HEK293 (cell line): Measurements from ENCODE around the gene LSM11.

Experiments
- CTCF ChIA-PET: fragments of 350-600 bp; formaldehyde crosslinking; extraction: SDS; loops from one replicate; lab custom pipeline; 2021; ENCODE audit warnings: antibody characterized with exemption; lab: Yijun Ruan, JAX
- POLR2A ChIA-PET: fragments of 300-600 bp; formaldehyde crosslinking; extraction: SDS; loops from one replicate; lab custom pipeline; 2020; ENCODE audit warnings: antibody characterized with exemption, inconsistent platforms; lab: Yijun Ruan, JAX
- H3K27ac ChIP-seq: fragments of 200-500 bp; sonication (Bioruptor generic); 2 replicates; pipeline ENCODE4 v1.5.1; 2014; ENCODE audit warnings: low read depth, low read length, control low read depth, inconsistent platforms; ENCODE audit errors: extremely low read depth
- H3K36me3 ChIP-seq, 2 experiments: fragments of 200-500 bp in 1 of 2; sonication (Bioruptor generic) in 1 of 2; 1 replicate in 1 of 2; 2 replicates in 1 of 2; pipeline ENCODE4 v1.5.1; 2014 to 2017; ENCODE audit warnings: inconsistent platforms in 2 of 2, low read length in 2 of 2; ENCODE audit not compliant: control insufficient read depth in 2 of 2, insufficient read depth in 1 of 2
- H3K4me1 ChIP-seq: fragments of 200-500 bp; sonication (Bioruptor generic); 2 replicates; pipeline ENCODE4 v1.5.1; 2014; ENCODE audit warnings: mild to moderate bottlenecking, low read length, inconsistent platforms; ENCODE audit not compliant: control insufficient read depth, insufficient read depth
- H3K4me3 ChIP-seq: 2 replicates; pipeline ENCODE4 v1.5.1; 2011; ENCODE audit warnings: low read depth, mild to moderate bottlenecking, control low read depth, low read length, moderate library complexity
- H3K9me3 ChIP-seq: fragments of 200-500 bp; sonication (Bioruptor generic); 2 replicates; pipeline ENCODE4 v1.5.1; 2014; ENCODE audit warnings: low read depth, low read length, inconsistent platforms; ENCODE audit not compliant: control insufficient read depth, insufficient read depth
- FEZF1 ChIP-seq: fragments of 450-650 bp; formaldehyde crosslinking; IDR thresholded peaks from 2 replicates; pipeline ENCODE4 v1.5.1; 2016; ENCODE audit warnings: missing biosample characterization, missing genetic modification characterization
- GLIS1 ChIP-seq: fragments of 450-650 bp; formaldehyde crosslinking; IDR thresholded peaks from 2 replicates; pipeline ENCODE4 v1.5.1; 2016; ENCODE audit warnings: missing biosample characterization, missing genetic modification characterization
- MZF1 ChIP-seq: fragments of 450-650 bp; formaldehyde crosslinking; IDR thresholded peaks from 2 replicates; pipeline ENCODE4 v1.5.1; 2017; ENCODE audit warnings: missing biosample characterization, missing genetic modification characterization, borderline replicate concordance
- PRDM1 ChIP-seq: fragments of 450-650 bp; formaldehyde crosslinking; IDR thresholded peaks from 2 replicates; pipeline ENCODE4; 2016; ENCODE audit warnings: missing biosample characterization, missing genetic modification characterization
- SP7 ChIP-seq: fragments of 450-650 bp; formaldehyde crosslinking; IDR thresholded peaks from 2 replicates; pipeline ENCODE4 v1.5.1; 2016; ENCODE audit warnings: missing biosample characterization, missing genetic modification characterization
- ZBTB17 ChIP-seq: fragments of 450-650 bp; formaldehyde crosslinking; IDR thresholded peaks from 2 replicates; pipeline ENCODE4 v1.5.1; 2016; ENCODE audit warnings: missing biosample characterization, missing genetic modification characterization
- ZBTB48 ChIP-seq: fragments of 450-650 bp; formaldehyde crosslinking; IDR thresholded peaks from 2 replicates; pipeline ENCODE4 v1.5.1; 2016; ENCODE audit warnings: missing biosample characterization, missing genetic modification characterization
- ZFP69B ChIP-seq: fragments of 450-650 bp; formaldehyde crosslinking; IDR thresholded peaks from 2 replicates; pipeline ENCODE4 v1.5.1; 2016; ENCODE audit warnings: missing biosample characterization, missing genetic modification characterization
- ZNF132 ChIP-seq: fragments of 450-650 bp; formaldehyde crosslinking; IDR thresholded peaks from 2 replicates; pipeline ENCODE4 v1.5.1; 2017; ENCODE audit warnings: missing biosample characterization, missing genetic modification characterization, borderline replicate concordance
- ZNF146 ChIP-seq: fragments of 450-650 bp; formaldehyde crosslinking; IDR thresholded peaks from 2 replicates; pipeline ENCODE4 v1.5.1; 2016; ENCODE audit warnings: missing biosample characterization, missing genetic modification characterization
- ZNF274 ChIP-seq, 2 experiments: fragments of 200-500 bp in 1 of 2; fragments of 450-650 bp in 1 of 2; sonication (Bioruptor generic) in 1 of 2; formaldehyde crosslinking in 1 of 2; IDR thresholded peaks; 2 replicates each; pipeline versions ENCODE4 v1.5.1 to v1.6.1; 2014 to 2016; ENCODE audit warnings: borderline replicate concordance in 1 of 2, inconsistent platforms in 1 of 2, low read length in 1 of 2, missing biosample characterization in 1 of 2, missing genetic modification characterization in 1 of 2
- ZNF324 ChIP-seq: fragments of 450-650 bp; formaldehyde crosslinking; IDR thresholded peaks from 2 replicates; pipeline ENCODE4 v1.5.1; 2016; ENCODE audit warnings: missing biosample characterization, missing genetic modification characterization
- ZNF335 ChIP-seq: fragments of 450-650 bp; formaldehyde crosslinking; conservative IDR thresholded peaks from 2 replicates; pipeline ENCODE4 v1.5.1; 2016; ENCODE audit warnings: missing biosample characterization, missing genetic modification characterization
- ZNF555 ChIP-seq: fragments of 450-650 bp; formaldehyde crosslinking; conservative IDR thresholded peaks from 2 replicates; pipeline ENCODE4 v1.5.1; 2017; ENCODE audit warnings: missing biosample characterization, mild to moderate bottlenecking, missing genetic modification characterization, inconsistent platforms
- ZNF571 ChIP-seq: fragments of 450-650 bp; formaldehyde crosslinking; IDR thresholded peaks from 2 replicates; pipeline ENCODE4 v1.5.0; 2017; ENCODE audit warnings: missing biosample characterization, missing genetic modification characterization
- ZNF610 ChIP-seq: fragments of 450-650 bp; formaldehyde crosslinking; IDR thresholded peaks from 2 replicates; pipeline ENCODE4 v1.5.1; 2016; ENCODE audit warnings: missing biosample characterization, missing genetic modification characterization, borderline replicate concordance
- ZNF623 ChIP-seq: fragments of 450-650 bp; formaldehyde crosslinking; IDR thresholded peaks from 2 replicates; pipeline ENCODE4 v1.5.1; 2016; ENCODE audit warnings: missing biosample characterization, missing genetic modification characterization
- ZNF654 ChIP-seq: fragments of 450-650 bp; formaldehyde crosslinking; IDR thresholded peaks from 2 replicates; pipeline ENCODE4 v1.5.1; 2016; ENCODE audit warnings: low read depth, missing biosample characterization, missing genetic modification characterization
- ZNF660 ChIP-seq: fragments of 450-650 bp; IDR thresholded peaks from 2 replicates; pipeline ENCODE4 v1.5.1; 2018; ENCODE audit warnings: missing biosample characterization, mild to moderate bottlenecking, missing genetic modification characterization
- ZNF707 ChIP-seq: fragments of 450-650 bp; formaldehyde crosslinking; IDR thresholded peaks from 2 replicates; pipeline ENCODE4 v1.5.1; 2016; ENCODE audit warnings: missing biosample characterization, missing genetic modification characterization
- ZNF776 ChIP-seq: fragments of 450-650 bp; formaldehyde crosslinking; IDR thresholded peaks from 2 replicates; pipeline ENCODE4 v1.5.0; 2017; ENCODE audit warnings: missing biosample characterization, missing genetic modification characterization, borderline replicate concordance
- ZNF792 ChIP-seq: fragments of 450-650 bp; formaldehyde crosslinking; IDR thresholded peaks from 2 replicates; pipeline ENCODE4 v1.5.1; 2016; ENCODE audit warnings: missing biosample characterization, missing genetic modification characterization
- TF ChIP-seq, protein P1 (sequence below): fragments of 450-650 bp; formaldehyde crosslinking; IDR thresholded peaks from 2 replicates; pipeline ENCODE4 v1.5.1; 2016; ENCODE audit warnings: missing biosample characterization, missing genetic modification characterization
- TF ChIP-seq, protein P2 (sequence below): fragments of 450-650 bp; formaldehyde crosslinking; IDR thresholded peaks from 2 replicates; pipeline ENCODE4 v1.5.1; 2017; ENCODE audit warnings: missing biosample characterization, missing genetic modification characterization
- TF ChIP-seq, protein P3 (sequence below): fragments of 450-650 bp; formaldehyde crosslinking; IDR thresholded peaks from 2 replicates; pipeline ENCODE4 v1.5.1; 2016; ENCODE audit warnings: missing biosample characterization, missing genetic modification characterization, borderline replicate concordance
- TF ChIP-seq, protein P4 (sequence below): fragments of 450-650 bp; formaldehyde crosslinking; IDR thresholded peaks from 2 replicates; pipeline ENCODE4 v1.5.1; 2017; ENCODE audit warnings: missing biosample characterization, missing genetic modification characterization
- TF ChIP-seq, protein P5 (sequence below): fragments of 450-650 bp; formaldehyde crosslinking; IDR thresholded peaks from 2 replicates; pipeline ENCODE4 v1.5.1; 2016; ENCODE audit warnings: missing biosample characterization, missing genetic modification characterization

LSM11 gene

DNA sequence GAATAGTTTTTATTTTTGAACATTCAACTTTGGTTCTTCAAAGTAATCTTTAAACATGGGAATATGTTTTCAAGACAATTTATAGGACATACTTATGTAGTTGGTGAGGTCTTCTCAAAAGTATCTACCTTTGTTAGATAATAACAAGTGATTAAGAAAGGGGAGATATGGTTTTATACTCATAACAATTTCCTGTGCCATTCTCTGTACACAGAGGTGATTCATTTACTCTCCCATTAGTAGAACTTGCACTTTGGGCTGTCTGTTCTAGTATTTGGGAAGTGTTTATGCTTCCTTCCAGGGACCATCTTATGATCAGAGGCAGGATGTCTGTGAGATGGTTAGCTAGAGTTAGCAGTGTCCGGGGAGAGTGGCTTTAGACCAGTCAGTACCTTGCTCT lies 15.2 kb downstream of the LSM11 start (continued):
- TF ChIP-seq, protein P1, sequence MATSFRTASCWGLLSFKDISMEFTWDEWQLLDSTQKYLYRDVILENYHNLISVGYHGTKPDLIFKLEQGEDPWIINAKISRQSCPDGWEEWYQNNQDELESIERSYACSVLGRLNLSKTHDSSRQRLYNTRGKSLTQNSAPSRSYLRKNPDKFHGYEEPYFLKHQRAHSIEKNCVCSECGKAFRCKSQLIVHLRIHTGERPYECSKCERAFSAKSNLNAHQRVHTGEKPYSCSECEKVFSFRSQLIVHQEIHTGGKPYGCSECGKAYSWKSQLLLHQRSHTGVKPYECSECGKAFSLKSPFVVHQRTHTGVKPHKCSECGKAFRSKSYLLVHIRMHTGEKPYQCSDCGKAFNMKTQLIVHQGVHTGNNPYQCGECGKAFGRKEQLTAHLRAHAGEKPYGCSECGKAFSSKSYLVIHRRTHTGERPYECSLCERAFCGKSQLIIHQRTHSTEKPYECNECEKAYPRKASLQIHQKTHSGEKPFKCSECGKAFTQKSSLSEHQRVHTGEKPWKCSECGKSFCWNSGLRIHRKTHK (tag by site-specific recombination) = no peak
- TF ChIP-seq MZF1 (tag by site-specific recombination) (no peak), ZNF146 (tag by site-specific recombination) (no peak), ZNF610 (tag by site-specific recombination) (no peak), ZNF555 (tag by site-specific recombination) (no peak), ZNF707 (tag by site-specific recombination) (no peak), SP7 (tag by site-specific recombination) (no peak), ZNF274 (IDR thresholded peaks at IDR 0.05; ENCODE audit: low read length) (no peak), ZNF274 (tag by site-specific recombination; IDR thresholded peaks at IDR 0.05; ENCODE audit: borderline replicate concordance) (no peak)

DNA sequence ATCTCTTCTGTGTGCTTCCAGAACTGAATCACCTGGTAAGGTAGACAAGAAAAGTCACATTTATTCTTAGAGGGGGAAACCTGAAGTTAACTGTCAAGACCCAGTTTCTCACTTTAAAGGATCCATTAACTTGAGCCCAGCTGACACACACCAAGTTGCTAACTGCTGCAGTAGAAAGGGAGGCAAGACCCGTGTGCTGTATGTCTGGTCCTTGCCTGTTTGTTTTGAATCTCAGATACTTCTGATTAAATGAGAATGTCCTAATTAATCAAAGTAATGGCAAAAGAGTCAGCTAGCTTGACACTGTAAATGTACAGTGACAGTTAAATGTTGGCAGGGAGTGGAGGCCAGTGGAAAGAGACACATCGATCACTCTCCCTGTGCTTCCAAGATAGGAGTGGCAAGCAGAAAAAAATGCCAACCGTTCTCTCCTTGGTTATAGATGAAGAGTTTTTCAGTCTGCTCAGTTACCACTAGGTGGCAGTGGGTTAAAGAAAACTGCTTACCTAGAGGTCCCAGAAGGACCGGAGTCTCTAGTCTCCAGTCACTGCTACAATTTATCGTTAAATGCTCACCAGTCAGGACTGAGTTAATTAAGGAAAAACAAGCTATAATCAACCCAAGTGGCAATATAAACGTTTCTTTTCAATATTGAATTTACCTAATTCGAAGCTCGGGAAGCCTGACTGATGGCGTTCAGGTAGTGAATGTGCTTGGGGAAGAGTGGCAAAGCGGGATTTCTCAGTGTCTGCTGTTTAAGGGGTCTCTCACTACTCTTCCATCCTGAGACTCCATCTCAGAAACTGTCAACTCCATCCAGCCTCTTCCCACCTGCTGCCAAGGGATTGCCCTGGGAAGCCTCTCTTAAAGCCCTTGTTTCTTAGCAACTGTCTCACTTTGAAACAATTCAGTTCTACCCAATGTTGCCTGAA lies 18.4 kb downstream of the LSM11 start:
- H3K27ac ChIP-seq = no peak overlapping the region
- no peak for TF ChIP-seq ZFP69B (tag by site-specific recombination)
- TF ChIP-seq ZNF660 (tag by site-specific recombination) = 0 out of 2 replicates have a peak, but pooled peaks have one; percentile 53
- no peak for TF ChIP-seq ZNF776
- no peak for TF ChIP-seq FEZF1 (tag by site-specific recombination)
- TF ChIP-seq ZBTB48 = no peak
- TF ChIP-seq ZNF792 (tag by site-specific recombination) = no peak
- TF ChIP-seq, protein P2, sequence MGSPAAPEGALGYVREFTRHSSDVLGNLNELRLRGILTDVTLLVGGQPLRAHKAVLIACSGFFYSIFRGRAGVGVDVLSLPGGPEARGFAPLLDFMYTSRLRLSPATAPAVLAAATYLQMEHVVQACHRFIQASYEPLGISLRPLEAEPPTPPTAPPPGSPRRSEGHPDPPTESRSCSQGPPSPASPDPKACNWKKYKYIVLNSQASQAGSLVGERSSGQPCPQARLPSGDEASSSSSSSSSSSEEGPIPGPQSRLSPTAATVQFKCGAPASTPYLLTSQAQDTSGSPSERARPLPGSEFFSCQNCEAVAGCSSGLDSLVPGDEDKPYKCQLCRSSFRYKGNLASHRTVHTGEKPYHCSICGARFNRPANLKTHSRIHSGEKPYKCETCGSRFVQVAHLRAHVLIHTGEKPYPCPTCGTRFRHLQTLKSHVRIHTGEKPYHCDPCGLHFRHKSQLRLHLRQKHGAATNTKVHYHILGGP (tag by site-specific recombination) = no peak
- TF ChIP-seq, protein P3, sequence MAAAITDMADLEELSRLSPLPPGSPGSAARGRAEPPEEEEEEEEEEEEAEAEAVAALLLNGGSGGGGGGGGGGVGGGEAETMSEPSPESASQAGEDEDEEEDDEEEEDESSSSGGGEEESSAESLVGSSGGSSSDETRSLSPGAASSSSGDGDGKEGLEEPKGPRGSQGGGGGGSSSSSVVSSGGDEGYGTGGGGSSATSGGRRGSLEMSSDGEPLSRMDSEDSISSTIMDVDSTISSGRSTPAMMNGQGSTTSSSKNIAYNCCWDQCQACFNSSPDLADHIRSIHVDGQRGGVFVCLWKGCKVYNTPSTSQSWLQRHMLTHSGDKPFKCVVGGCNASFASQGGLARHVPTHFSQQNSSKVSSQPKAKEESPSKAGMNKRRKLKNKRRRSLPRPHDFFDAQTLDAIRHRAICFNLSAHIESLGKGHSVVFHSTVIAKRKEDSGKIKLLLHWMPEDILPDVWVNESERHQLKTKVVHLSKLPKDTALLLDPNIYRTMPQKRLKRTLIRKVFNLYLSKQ (tag by site-specific recombination) = no peak
- no peak for TF ChIP-seq ZNF324 (tag by site-specific recombination)
- TF ChIP-seq ZNF335 (tag by site-specific recombination) = peak; percentile 68
- TF ChIP-seq ZNF571 = no peak
- TF ChIP-seq GLIS1 (tag by site-specific recombination) = no peak
- TF ChIP-seq, protein P4, sequence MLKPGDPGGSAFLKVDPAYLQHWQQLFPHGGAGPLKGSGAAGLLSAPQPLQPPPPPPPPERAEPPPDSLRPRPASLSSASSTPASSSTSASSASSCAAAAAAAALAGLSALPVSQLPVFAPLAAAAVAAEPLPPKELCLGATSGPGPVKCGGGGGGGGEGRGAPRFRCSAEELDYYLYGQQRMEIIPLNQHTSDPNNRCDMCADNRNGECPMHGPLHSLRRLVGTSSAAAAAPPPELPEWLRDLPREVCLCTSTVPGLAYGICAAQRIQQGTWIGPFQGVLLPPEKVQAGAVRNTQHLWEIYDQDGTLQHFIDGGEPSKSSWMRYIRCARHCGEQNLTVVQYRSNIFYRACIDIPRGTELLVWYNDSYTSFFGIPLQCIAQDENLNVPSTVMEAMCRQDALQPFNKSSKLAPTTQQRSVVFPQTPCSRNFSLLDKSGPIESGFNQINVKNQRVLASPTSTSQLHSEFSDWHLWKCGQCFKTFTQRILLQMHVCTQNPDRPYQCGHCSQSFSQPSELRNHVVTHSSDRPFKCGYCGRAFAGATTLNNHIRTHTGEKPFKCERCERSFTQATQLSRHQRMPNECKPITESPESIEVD (tag by site-specific recombination) = no peak
- TF ChIP-seq, protein P5, sequence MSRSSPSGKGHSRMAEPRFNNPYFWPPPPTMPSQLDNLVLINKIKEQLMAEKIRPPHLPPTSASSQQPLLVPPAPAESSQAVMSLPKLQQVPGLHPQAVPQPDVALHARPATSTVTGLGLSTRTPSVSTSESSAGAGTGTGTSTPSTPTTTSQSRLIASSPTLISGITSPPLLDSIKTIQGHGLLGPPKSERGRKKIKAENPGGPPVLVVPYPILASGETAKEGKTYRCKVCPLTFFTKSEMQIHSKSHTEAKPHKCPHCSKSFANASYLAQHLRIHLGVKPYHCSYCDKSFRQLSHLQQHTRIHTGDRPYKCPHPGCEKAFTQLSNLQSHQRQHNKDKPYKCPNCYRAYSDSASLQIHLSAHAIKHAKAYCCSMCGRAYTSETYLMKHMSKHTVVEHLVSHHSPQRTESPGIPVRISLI = peak; percentile 59; the same call in 1 of the 2 replicates
- TF ChIP-seq ZBTB17 = peak; percentile 76
- TF ChIP-seq SP7 (tag by site-specific recombination) = no peak
- no peak for TF ChIP-seq ZNF623 (tag by site-specific recombination)
- no peak for TF ChIP-seq MZF1 (tag by site-specific recombination)
- TF ChIP-seq ZNF610 (tag by site-specific recombination) = no peak
- TF ChIP-seq ZNF654 (tag by site-specific recombination) = peak; percentile 86
- TF ChIP-seq ZNF132 (tag by site-specific recombination) = no peak
- TF ChIP-seq PRDM1 (tag by site-specific recombination) = 0 out of 2 replicates have a peak, but pooled peaks have one; percentile 26
- TF ChIP-seq, all 188 proteins: peak for 6
- POLR2A ChIA-PET = no interaction called here

More for the DNA sequence above, 18.4 kb downstream of the LSM11 start:
- Histone ChIP-seq H3K4me3 (no peak overlapping the region), H3K9me3 (no peaks in the 10 kb centered on the region), H3K4me1 (no peaks in the 10 kb centered on the region), H3K36me3 (peaks cover 7 to 20% of the 10 kb centered on the region in 2 experiments)
- CTCF ChIA-PET = interaction anchor here (0.5 to 3.6 kb wide), 50 partner anchors 8 to 1455 kb away, joined by 3 to 16 read pairs (median 4); partner anchors contain the start of gene LSM11
